ENCODE data around the gene ICE1. TPM values are rescaled to one million over a fixed set of nuclear protein-coding genes. Genes with fewer than 3 reads are reported as not detected.
A peak's percentile ranks its signal among the peaks of the same experiment; 100 is the strongest.

Gene ICE1
- total and polyA plus RNA-seq, 9 of the 15 experiments (the other 6 are each of a cell fraction or from before 2014, with no cell fraction given) = 4.9 to 47.4 (median 28.2) TPM

DNA sequence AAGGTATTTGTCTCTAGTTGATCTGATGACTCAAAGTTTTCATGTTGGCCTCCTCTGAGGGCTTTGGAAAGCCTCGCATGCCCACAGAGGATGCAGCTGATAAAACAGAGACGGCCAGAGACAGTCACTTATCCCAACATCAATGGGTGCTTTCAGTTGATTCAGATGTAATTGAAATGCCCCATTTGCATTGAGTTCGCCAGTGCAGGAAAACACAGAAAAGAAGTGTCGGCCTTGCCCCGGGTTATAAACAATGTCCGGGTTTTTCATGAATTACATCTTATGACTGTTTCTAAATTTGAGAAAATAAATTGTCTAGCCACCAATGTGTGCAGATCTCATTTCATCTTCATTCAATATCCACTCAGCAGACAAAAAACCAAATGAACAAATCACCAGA lies 42.2 kb upstream of the ICE1 start:
- Histone ChIP-seq H3K36me3 (ENCODE audit: control insufficient read depth, insufficient read depth, low read length) (no peaks in the 10 kb centered on the region), H2AFZ (ENCODE audit: low read depth, low read length) (no peak overlapping the region), H3K79me2 (ENCODE audit: control insufficient read depth, insufficient read depth, low read length) (no peaks in the 10 kb centered on the region), H3K9ac (ENCODE audit: insufficient read depth in 1 of 2, low read depth in 2 of 2, low read length in 2 of 2) (no peak overlapping the region), H3K9me1 (ENCODE audit: control insufficient read depth, insufficient read depth, low read length) (no peaks in the 10 kb centered on the region), H3K4me2 (ENCODE audit: insufficient read depth, low read length) (no peak overlapping the region), H4K20me1 (replicated peaks; ENCODE audit: control insufficient read depth, insufficient read depth, low read length) (no peaks in the 10 kb centered on the region), H3K9me3 (replicated peaks; ENCODE audit: control insufficient read depth, insufficient read depth, low read depth, low read length) (no peaks in the 10 kb centered on the region), H3K27ac (ENCODE audit: extremely low read depth, low read depth, low read length) (no peak overlapping the region), H3K27me3 (ENCODE audit: control insufficient read depth in 2 of 2, insufficient read depth in 2 of 2, low read length in 2 of 2) (peaks cover 9 to 10% of the 10 kb centered on the region in 2 experiments; a peak in 4 of 5 replicates), H3K4me1 (replicated peaks in 1 of 2; ENCODE audit: control insufficient read depth in 2 of 2, insufficient read depth in 2 of 2, low read length in 2 of 2) (no peaks in the 10 kb centered on the region), H3K4me3 (no peak overlapping the region)
- no peak for ATAC-seq
- TF ChIP-seq PCBP1 (IDR thresholded peaks at IDR 0.05; ENCODE audit: low read depth, low read length, poor library complexity, severe bottlenecking) = no peak
- intact Hi-C loops (cut with micrococcal nuclease) = no loop called here
- in situ Hi-C loops (cut with MboI) = no loop called here
- no peak for FAIRE-seq
- POLR2A ChIA-PET = no interaction called here
- 2% methylated on average over 6 of the region's 6 CpGs for WGBS (ENCODE audit: insufficient coverage, low coverage, missing lambda C conversion rate)
- no peak for DNase-seq (ENCODE audit: extremely low read depth in 1 of 4, low spot score in 3 of 4)
- CTCF ChIA-PET (ENCODE audit: low intra/inter-chr PET ratio) = no interaction called here
- no TSS peak for BruUV-seq (replicated peaks)

DNA sequence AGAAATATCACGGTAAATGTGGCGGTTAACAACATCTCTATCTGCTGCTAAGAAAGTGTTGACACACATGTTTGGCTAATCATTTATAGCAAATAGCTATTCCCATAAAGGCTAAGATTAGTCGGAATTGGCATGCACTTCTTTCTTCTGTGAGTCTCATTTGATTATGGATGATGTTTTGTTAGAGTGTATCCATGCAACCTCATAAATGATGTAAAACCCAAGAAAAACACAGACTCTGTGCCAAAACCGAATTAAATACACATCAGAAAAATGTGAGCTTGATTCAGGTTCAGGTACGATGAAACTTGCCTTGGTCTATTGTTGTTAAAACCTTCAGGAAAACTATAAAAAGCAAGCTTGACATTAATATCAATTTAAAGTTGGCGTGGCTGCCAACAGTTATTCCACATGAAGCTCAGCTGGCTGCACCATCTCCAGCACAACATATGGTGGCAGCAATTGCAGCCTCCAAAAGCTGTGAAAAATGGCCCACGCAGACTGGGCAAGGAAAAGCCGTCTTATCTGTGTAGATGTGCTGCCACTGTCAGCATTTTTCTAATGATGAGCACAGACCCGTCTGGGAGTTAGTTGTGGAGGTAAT lies 41.1 kb upstream of the ICE1 start:
- Histone ChIP-seq H3K9me3 (replicated peaks; ENCODE audit: control insufficient read depth, insufficient read depth, low read depth, low read length) (no peaks in the 10 kb centered on the region), H3K36me3 (ENCODE audit: control insufficient read depth, insufficient read depth, low read length) (no peaks in the 10 kb centered on the region), H3K27ac (ENCODE audit: extremely low read depth, low read depth, low read length) (no peak overlapping the region), H3K4me3 (no peak overlapping the region), H3K4me1 (replicated peaks in 1 of 2; ENCODE audit: control insufficient read depth in 2 of 2, insufficient read depth in 2 of 2, low read length in 2 of 2) (no peaks in the 10 kb centered on the region), H3K9me1 (ENCODE audit: control insufficient read depth, insufficient read depth, low read length) (no peaks in the 10 kb centered on the region), H3K4me2 (ENCODE audit: insufficient read depth, low read length) (no peak overlapping the region), H3K27me3 (ENCODE audit: control insufficient read depth in 2 of 2, insufficient read depth in 2 of 2, low read length in 2 of 2) (peaks cover 13 to 17% of the 10 kb centered on the region in 2 experiments; a peak in 4 of 5 replicates), H4K20me1 (replicated peaks; ENCODE audit: control insufficient read depth, insufficient read depth, low read length) (no peaks in the 10 kb centered on the region), H3K9ac (ENCODE audit: insufficient read depth in 1 of 2, low read depth in 2 of 2, low read length in 2 of 2) (no peak overlapping the region), H2AFZ (ENCODE audit: low read depth, low read length) (no peak overlapping the region), H3K79me2 (ENCODE audit: control insufficient read depth, insufficient read depth, low read length) (no peaks in the 10 kb centered on the region)
- TF ChIP-seq MAFG (tag; conservative IDR thresholded peaks at IDR 0.05) (0 out of 2 replicates have a peak, but pooled peaks have one; percentile 28), ZNF274 (IDR thresholded peaks at IDR 0.05; ENCODE audit: borderline replicate concordance, low read depth, low read length) (no peak), CBFB (CRISPR knock-in tag; IDR thresholded peaks at IDR 0.05) (no peak), SOX6 (IDR thresholded peaks at IDR 0.05) (no peak), KDM1A (IDR thresholded peaks at IDR 0.05) (no peak), ZNF316 (IDR thresholded peaks at IDR 0.05) (peak; percentile 2; the same call in 1 of the 2 replicates)
- TF ChIP-seq, protein P1, sequence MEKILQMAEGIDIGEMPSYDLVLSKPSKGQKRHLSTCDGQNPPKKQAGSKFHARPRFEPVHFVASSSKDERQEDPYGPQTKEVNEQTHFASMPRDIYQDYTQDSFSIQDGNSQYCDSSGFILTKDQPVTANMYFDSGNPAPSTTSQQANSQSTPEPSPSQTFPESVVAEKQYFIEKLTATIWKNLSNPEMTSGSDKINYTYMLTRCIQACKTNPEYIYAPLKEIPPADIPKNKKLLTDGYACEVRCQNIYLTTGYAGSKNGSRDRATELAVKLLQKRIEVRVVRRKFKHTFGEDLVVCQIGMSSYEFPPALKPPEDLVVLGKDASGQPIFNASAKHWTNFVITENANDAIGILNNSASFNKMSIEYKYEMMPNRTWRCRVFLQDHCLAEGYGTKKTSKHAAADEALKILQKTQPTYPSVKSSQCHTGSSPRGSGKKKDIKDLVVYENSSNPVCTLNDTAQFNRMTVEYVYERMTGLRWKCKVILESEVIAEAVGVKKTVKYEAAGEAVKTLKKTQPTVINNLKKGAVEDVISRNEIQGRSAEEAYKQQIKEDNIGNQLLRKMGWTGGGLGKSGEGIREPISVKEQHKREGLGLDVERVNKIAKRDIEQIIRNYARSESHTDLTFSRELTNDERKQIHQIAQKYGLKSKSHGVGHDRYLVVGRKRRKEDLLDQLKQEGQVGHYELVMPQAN (IDR thresholded peaks at IDR 0.05; ENCODE audit: borderline replicate concordance) = no peak
- 0% methylated on average over 9 of the region's 9 CpGs for WGBS (ENCODE audit: insufficient coverage, low coverage, missing lambda C conversion rate)
- ChIA-PET CTCF (ENCODE audit: low intra/inter-chr PET ratio) (no interaction called here), POLR2A (interaction anchor here (0.8 kb wide), 1 partner anchor 12 kb away, joined by 3 read pairs; no protein-coding TSS in a partner anchor)
- no TSS peak for BruUV-seq (replicated peaks)
- ATAC-seq = no peak
- DNase-seq (ENCODE audit: extremely low read depth in 1 of 4, low spot score in 3 of 4) = no peak
- intact Hi-C loops (cut with micrococcal nuclease) (no loop called here), in situ Hi-C loops (cut with MboI) (no loop called here)
- FAIRE-seq = no peak

Data from K562 (cell line).